Measurements from ENCODE around the gene XYLB. TPM values are rescaled to one million over a fixed set of nuclear protein-coding genes. Genes with fewer than 3 reads are reported as not detected.

XYLB gene
- total RNA-seq, 1 donor from 2014 or later: 0.43 TPM

DNA sequence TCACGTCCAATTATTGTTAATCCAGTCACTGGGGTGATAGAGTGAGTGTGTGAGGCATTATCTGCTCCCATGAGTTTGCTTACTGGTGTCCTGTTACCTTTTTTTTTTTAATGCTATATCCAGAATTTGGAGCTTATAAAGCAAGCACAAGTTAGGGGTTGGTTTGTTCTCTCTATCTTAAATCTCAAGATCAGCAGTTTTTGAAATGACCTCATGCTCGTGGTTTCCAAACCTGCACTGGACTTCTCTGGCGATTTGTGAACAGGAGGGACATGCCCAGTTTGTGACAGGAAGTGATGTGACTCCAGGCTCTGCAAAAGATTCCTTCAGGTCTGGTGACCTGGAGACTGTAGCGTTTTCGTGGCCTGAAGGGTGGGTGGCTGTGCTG, 25.6 kb downstream of the XYLB start:
- H3K9me3 ChIP-seq: no peaks in the 10 kb centered on the region
- DNase-seq (ENCODE audit: low spot score in 2 of 2): no peak
- H3K27me3 ChIP-seq: no peaks in the 10 kb centered on the region
- H3K27ac ChIP-seq: no peak overlapping the region
- H3K4me1 ChIP-seq: no peaks in the 10 kb centered on the region
- H3K36me3 ChIP-seq: peaks cover 12 to 13% of the 10 kb centered on the region in 2 donors
- intact Hi-C loops (cut with DNase I): no loop called here
- TF ChIP-seq, protein P1, sequence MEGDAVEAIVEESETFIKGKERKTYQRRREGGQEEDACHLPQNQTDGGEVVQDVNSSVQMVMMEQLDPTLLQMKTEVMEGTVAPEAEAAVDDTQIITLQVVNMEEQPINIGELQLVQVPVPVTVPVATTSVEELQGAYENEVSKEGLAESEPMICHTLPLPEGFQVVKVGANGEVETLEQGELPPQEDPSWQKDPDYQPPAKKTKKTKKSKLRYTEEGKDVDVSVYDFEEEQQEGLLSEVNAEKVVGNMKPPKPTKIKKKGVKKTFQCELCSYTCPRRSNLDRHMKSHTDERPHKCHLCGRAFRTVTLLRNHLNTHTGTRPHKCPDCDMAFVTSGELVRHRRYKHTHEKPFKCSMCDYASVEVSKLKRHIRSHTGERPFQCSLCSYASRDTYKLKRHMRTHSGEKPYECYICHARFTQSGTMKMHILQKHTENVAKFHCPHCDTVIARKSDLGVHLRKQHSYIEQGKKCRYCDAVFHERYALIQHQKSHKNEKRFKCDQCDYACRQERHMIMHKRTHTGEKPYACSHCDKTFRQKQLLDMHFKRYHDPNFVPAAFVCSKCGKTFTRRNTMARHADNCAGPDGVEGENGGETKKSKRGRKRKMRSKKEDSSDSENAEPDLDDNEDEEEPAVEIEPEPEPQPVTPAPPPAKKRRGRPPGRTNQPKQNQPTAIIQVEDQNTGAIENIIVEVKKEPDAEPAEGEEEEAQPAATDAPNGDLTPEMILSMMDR (IDR thresholded peaks at IDR 0.05): no peak
- no peak overlapping the region for H3K4me3 ChIP-seq

DNA sequence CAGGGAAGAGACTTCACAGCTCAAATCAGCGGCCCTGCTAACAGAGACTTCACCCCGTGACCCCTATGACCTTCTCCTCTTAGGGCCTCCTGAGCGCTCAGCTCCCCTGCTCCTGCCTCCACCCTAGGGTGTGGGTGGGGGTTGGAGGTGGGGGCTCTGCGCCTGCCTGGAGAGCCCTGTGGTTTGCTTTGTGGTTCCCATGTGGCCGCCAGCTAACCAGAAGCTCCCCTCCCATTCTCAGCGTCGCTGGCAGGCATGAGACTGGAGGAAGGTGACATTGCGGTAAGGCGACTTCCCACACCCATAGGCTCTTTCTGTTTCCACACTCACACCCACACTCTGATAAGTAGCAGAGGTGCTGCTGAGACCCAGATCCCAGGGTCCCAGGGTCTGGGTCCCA, 27.6 kb downstream of the XYLB start:
- peaks cover 7 to 12% of the 10 kb centered on the region in 2 donors for H3K36me3 ChIP-seq
- intact Hi-C loops (cut with DNase I): no loop called here
- TF ChIP-seq, protein P1 (IDR thresholded peaks at IDR 0.05): no peak
- no peaks in the 10 kb centered on the region for H3K4me1 ChIP-seq
- DNase-seq (ENCODE audit: low spot score in 2 of 2): peak in 1 of 2 donors; percentile 46
- H3K27ac ChIP-seq: no peak overlapping the region
- no peaks in the 10 kb centered on the region for H3K9me3 ChIP-seq
- H3K4me3 ChIP-seq: no peak overlapping the region
- no peaks in the 10 kb centered on the region for H3K27me3 ChIP-seq

DNA sequence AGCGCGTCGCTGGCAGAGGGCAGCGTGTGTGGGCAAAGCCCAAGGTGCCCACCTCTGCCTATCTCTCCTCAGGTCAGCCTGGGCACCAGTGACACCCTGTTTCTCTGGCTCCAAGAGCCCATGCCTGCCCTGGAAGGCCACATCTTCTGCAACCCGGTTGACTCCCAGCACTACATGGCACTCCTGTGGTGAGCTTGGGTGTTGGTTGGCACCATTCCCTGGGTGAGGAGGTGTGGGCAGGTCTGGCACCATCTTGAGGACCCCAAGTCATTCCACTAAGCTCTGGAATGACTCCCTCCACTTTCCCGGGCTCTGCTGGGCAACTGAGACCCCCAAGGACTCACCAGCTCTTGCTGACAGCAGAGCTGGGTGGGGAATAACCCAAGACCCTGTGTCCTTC, 28.5 kb downstream of the XYLB start:
- Histone ChIP-seq H3K27me3 (no peaks in the 10 kb centered on the region), H3K36me3 (peaks cover 7 to 20% of the 10 kb centered on the region in 2 donors), H3K9me3 (no peaks in the 10 kb centered on the region), H3K4me1 (no peaks in the 10 kb centered on the region), H3K27ac (no peak overlapping the region), H3K4me3 (no peak overlapping the region)
- DNase-seq (ENCODE audit: low spot score in 2 of 2): no peak
- intact Hi-C loops (cut with DNase I): no loop called here
- TF ChIP-seq, protein P1 (IDR thresholded peaks at IDR 0.05): no peak

DNA sequence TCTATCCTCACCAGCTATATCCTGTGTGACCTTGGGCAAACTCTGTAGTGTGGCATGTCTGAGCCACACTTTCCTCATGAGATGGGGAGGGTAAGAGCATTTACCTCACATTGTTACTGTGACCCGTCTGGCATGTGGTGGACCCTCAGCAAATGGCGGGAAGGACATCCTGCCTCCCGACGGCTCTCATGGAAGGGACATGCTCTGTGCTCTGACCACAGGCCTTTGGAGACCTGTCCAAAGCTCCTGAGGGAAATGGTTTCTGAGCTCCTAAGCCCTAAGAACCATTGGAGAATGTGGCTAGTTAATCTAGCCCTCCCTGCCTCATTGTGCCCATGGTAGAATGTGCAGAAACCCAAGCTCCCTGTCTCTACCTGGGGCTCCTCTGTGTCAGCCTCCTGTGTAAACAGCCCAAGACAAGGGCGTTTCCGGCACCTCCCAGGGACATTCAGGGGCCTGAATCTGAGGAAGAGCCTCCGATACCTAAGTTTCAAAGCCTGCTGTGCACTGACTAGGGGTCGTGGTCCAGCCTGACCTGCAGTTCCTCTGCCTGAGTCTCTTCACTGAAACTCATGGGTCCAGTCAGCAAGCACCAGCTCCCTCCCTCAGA, 29.0 kb downstream of the XYLB start:
- TF ChIP-seq, protein P1 (IDR thresholded peaks at IDR 0.05): no peak
- Histone ChIP-seq H3K27ac (no peak overlapping the region), H3K4me3 (no peak overlapping the region), H3K36me3 (peaks cover 7 to 23% of the 10 kb centered on the region in 2 donors), H3K27me3 (no peaks in the 10 kb centered on the region), H3K4me1 (no peaks in the 10 kb centered on the region), H3K9me3 (no peaks in the 10 kb centered on the region)
- DNase-seq (ENCODE audit: low spot score in 2 of 2): no peak
- intact Hi-C loops (cut with DNase I): no loop called here

DNA sequence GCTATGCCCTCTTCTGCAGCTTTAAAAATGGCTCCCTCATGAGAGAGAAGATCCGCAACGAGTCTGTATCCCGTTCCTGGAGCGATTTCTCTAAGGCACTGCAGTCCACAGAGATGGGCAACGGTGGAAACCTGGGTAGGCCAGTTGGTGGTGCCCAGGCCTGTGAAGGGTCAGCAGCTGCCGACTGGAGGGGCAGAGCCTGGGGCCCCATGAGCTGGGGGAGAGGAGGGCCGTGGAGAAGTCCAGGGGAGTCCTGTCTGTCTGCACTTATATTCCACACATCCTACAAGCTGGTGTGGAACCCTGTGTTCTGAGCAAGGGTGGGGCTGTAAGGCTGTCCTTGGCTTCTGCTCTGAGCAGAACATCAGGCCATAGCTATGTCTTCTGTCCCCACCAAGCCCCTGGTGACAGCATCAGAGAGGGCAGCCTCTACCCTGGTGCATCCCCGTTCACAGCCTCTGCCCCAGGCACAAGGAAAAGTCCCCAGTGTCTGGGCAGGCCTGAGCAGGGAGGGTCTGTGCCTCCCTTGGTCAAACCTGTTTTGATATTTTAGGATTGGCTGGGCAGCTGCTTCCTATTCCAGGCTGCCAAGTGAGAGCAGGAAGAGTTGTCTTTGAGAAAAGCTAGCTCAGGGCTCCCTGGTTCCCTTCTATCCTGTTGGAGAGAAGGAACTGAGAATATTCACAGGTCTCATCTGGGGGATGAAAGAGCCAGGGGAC, 29.7 kb downstream of the XYLB start:
- TF ChIP-seq, protein P1 (IDR thresholded peaks at IDR 0.05): no peak
- H3K9me3 ChIP-seq: no peaks in the 10 kb centered on the region
- peaks cover 7 to 23% of the 10 kb centered on the region in 2 donors for H3K36me3 ChIP-seq
- H3K27ac ChIP-seq: no peak overlapping the region
- no peaks in the 10 kb centered on the region for H3K4me1 ChIP-seq
- no peak overlapping the region for H3K4me3 ChIP-seq
- no peak for DNase-seq (ENCODE audit: low spot score in 2 of 2)
- no peaks in the 10 kb centered on the region for H3K27me3 ChIP-seq
- intact Hi-C loops (cut with DNase I): no loop called here

Measured in ascending aorta (tissue), 2 donors.